Ishikawa (cell line): ENCODE data around the gene IL1RL2.

Experiments used
- CEBPB ChIP-seq: IDR thresholded peaks from 2 replicates; pipeline ENCODE4 v1.6.1; 2012
- CREB1 ChIP-seq: IDR thresholded peaks from 2 replicates; pipeline ENCODE4 v1.6.1; 2012; ENCODE audit warnings: low read depth
- EGR1 ChIP-seq: IDR thresholded peaks from 2 replicates; pipeline ENCODE4 v1.6.1; 2012
- EP300 ChIP-seq: IDR thresholded peaks from 2 replicates; pipeline ENCODE4 v1.6.1; 2012; ENCODE audit warnings: borderline replicate concordance
- FOXM1 ChIP-seq: IDR thresholded peaks from 2 replicates; pipeline ENCODE4 v1.6.1; 2012; ENCODE audit warnings: low read depth, borderline replicate concordance
- MAX ChIP-seq: IDR thresholded peaks from 2 replicates; pipeline ENCODE4 v1.6.1; 2012
- NFIC ChIP-seq: IDR thresholded peaks from 2 replicates; pipeline ENCODE4 v1.6.1; 2012
- RAD21 ChIP-seq: IDR thresholded peaks from 2 replicates; pipeline ENCODE4 v1.6.1; 2012; ENCODE audit warnings: low read depth
- TAF1 ChIP-seq: IDR thresholded peaks from 2 replicates; pipeline ENCODE4 v1.6.1; 2012; ENCODE audit warnings: low read depth, mild to moderate bottlenecking
- TCF12 ChIP-seq: IDR thresholded peaks from 2 replicates; pipeline ENCODE4 v1.6.1; 2012; ENCODE audit warnings: low read depth
- TEAD4 ChIP-seq: IDR thresholded peaks from 2 replicates; pipeline ENCODE4 v1.6.1; 2012
- YY1 ChIP-seq: IDR thresholded peaks from 2 replicates; pipeline ENCODE4 v1.6.1; 2012; ENCODE audit warnings: low read depth
- ZBTB7A ChIP-seq: IDR thresholded peaks from 2 replicates; pipeline ENCODE4 v1.6.1; 2012; ENCODE audit warnings: low read depth
- TF ChIP-seq, protein P1 (sequence below): IDR thresholded peaks from 2 replicates; pipeline ENCODE4 v1.6.1; 2012
- TF ChIP-seq, protein P2 (sequence below): IDR thresholded peaks from 2 replicates; pipeline ENCODE4 v1.6.1; 2012; ENCODE audit warnings: low read depth, mild to moderate bottlenecking

IL1RL2 gene

GRCh38 chr2:102271844-102272243 is 85.0 kb downstream of the IL1RL2 start:
- TF ChIP-seq RAD21 (no peak), CREB1 (no peak), FOXM1 (no peak), CEBPB (no peak), TCF12 (no peak), MAX (no peak), ZBTB7A (no peak), EP300 (no peak), NFIC (no peak), TEAD4 (no peak), TAF1 (no peak), YY1 (no peak), EGR1 (no peak)
- TF ChIP-seq, protein P1, sequence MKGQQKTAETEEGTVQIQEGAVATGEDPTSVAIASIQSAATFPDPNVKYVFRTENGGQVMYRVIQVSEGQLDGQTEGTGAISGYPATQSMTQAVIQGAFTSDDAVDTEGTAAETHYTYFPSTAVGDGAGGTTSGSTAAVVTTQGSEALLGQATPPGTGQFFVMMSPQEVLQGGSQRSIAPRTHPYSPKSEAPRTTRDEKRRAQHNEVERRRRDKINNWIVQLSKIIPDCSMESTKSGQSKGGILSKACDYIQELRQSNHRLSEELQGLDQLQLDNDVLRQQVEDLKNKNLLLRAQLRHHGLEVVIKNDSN: no peak
- TF ChIP-seq, protein P2, sequence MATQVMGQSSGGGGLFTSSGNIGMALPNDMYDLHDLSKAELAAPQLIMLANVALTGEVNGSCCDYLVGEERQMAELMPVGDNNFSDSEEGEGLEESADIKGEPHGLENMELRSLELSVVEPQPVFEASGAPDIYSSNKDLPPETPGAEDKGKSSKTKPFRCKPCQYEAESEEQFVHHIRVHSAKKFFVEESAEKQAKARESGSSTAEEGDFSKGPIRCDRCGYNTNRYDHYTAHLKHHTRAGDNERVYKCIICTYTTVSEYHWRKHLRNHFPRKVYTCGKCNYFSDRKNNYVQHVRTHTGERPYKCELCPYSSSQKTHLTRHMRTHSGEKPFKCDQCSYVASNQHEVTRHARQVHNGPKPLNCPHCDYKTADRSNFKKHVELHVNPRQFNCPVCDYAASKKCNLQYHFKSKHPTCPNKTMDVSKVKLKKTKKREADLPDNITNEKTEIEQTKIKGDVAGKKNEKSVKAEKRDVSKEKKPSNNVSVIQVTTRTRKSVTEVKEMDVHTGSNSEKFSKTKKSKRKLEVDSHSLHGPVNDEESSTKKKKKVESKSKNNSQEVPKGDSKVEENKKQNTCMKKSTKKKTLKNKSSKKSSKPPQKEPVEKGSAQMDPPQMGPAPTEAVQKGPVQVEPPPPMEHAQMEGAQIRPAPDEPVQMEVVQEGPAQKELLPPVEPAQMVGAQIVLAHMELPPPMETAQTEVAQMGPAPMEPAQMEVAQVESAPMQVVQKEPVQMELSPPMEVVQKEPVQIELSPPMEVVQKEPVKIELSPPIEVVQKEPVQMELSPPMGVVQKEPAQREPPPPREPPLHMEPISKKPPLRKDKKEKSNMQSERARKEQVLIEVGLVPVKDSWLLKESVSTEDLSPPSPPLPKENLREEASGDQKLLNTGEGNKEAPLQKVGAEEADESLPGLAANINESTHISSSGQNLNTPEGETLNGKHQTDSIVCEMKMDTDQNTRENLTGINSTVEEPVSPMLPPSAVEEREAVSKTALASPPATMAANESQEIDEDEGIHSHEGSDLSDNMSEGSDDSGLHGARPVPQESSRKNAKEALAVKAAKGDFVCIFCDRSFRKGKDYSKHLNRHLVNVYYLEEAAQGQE: no peak

- TF ChIP-seq RAD21: no peak
- TF ChIP-seq ZBTB7A: no peak
- TF ChIP-seq CREB1: no peak
- TF ChIP-seq TAF1: no peak
- TF ChIP-seq, protein P1: no peak
- TF ChIP-seq TEAD4: no peak
- TF ChIP-seq NFIC: no peak
- no peak for TF ChIP-seq CEBPB
- TF ChIP-seq YY1: no peak
- no peak for TF ChIP-seq TCF12
- TF ChIP-seq EGR1: no peak
- no peak for TF ChIP-seq MAX
- no peak for TF ChIP-seq FOXM1
- TF ChIP-seq EP300: no peak
- TF ChIP-seq, protein P2: no peak
These were observed 86.9 kb downstream of the IL1RL2 start for GRCh38 chr2:102273619-102274211.

DNA sequence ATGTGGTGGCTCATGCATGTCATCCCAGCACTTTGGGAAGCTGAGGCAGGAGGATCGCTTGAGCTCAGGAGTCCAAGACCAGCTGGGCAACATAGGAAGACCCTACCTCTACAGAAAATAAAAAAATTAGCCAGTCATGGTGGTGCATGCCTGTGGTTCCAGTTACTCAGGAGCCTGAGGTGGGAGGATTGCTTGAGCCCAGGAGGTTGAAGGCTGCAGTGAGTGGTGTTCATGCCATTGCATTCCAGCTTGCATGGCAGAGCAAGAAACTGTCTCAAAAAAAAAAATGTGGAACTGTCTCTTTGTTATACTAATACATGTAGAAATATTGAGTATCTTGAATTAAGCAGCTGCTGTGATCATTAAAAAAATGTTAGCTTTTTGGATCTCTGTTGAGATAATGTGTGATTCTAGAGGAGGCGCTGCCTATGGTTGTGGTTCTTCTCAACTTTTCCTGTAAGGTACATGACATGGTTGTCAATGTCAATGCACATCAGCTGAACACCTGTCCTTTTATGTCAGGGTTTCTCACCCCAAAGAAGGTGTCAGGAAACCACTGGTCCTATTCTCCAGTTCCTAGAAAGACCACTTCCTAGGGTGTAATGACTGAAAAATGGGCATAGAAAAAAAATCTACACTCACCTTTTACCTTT is 89.9 kb downstream of the IL1RL2 start:
- TF ChIP-seq CEBPB (no peak), MAX (no peak), TAF1 (no peak)

DNA sequence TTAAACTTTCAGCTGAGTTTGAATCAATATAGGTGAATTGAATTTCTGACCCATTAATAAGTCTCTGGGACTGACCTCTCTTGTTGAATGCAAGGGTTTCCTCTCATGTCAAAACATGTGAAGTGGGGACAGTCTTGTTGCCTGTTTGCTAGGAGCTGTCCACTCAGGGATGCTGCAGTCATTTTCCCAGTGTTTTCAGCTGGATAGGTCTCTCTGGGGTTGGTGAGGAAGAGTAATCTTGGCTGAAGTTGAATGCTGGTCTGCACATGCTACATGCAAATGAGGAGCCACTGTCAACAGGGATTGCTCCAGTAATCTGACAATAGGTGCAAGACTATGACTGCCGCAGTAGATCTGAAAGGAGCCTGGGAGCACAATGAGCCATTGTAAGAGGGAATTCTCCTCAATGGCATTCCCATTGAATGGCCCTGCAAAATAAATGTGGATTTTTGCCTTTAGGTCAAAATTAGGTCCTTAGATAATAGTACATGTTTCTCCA is 90.4 kb downstream of the IL1RL2 start:
- TF ChIP-seq, protein P2: peak; percentile 52; the same call in 1 of the 2 replicates
- TF ChIP-seq FOXM1: no peak
- no peak for TF ChIP-seq NFIC
- no peak for TF ChIP-seq EP300
- no peak for TF ChIP-seq TCF12
- TF ChIP-seq, protein P1: no peak
- no peak for TF ChIP-seq TAF1
